Measurements from ENCODE around the gene LDLR. TPM values are rescaled to one million over a fixed set of nuclear protein-coding genes. Genes with fewer than 3 reads are reported as not detected.
"Not testable (repeated sequence)": the region's sequence is repeated elsewhere in the genome, so short reads cannot be mapped to it uniquely, and the experiment has no call there.

The LDLR gene
- total and polyA plus RNA-seq, 11 donors, result 4.3 to 45.9 (median 19.0) TPM

GRCh38 chr19:11175920-11176319, 86.7 kb downstream of the LDLR start:
- no peak for DNase-seq
- TF ChIP-seq POLR2A (IDR thresholded peaks at IDR 0.05), result no peak
- no peak for TF ChIP-seq CTCF (IDR thresholded peaks at IDR 0.05)
- Histone ChIP-seq H3K4me3 (no peak overlapping the region), H3K9me3 (no peaks in the 10 kb centered on the region), H3K27ac (peak overlapping the region in 1 of 12 donors; percentile 31), H3K27me3 (no peaks in the 10 kb centered on the region), H3K36me3 (peaks cover 0 to 93% (median 75%) of the 10 kb centered on the region in 9 donors), H3K4me1 (peaks cover 0 to 27% (median 21%) of the 10 kb centered on the region in 12 donors)
- intact Hi-C loops (cut with DNase I), result no loop called here
- WGBS, 4 donors, result 81 to 93% (median 87%) methylated on average over 6 to 7 of the region's 7 CpGs
- ATAC-seq, result no peak

GRCh38 chr19:11176466-11177193, 87.4 kb downstream of the LDLR start:
- no peak for DNase-seq
- no peak for ATAC-seq

GRCh38 chr19:11177592-11177991, 88.3 kb downstream of the LDLR start:
- Histone ChIP-seq H3K4me1 (peaks cover 0 to 28% (median 21%) of the 10 kb centered on the region in 12 donors), H3K36me3 (peaks cover 0 to 88% (median 67%) of the 10 kb centered on the region in 9 donors)
- ATAC-seq, result no peak

More at GRCh38 chr19:11176466-11177193, 87.4 kb downstream of the LDLR start:
- 93 to 95% (median 94%) methylated on average over 17 to 18 of the region's 18 CpGs for WGBS, 4 donors
- Histone ChIP-seq H3K4me1 (peaks cover 0 to 28% (median 21%) of the 10 kb centered on the region in 12 donors), H3K4me3 (no peak overlapping the region), H3K9me3 (no peaks in the 10 kb centered on the region), H3K27me3 (no peaks in the 10 kb centered on the region), H3K27ac (peak overlapping the region in 1 of 12 donors; percentile 91), H3K36me3 (peaks cover 0 to 92% (median 71%) of the 10 kb centered on the region in 9 donors)
- intact Hi-C loops (cut with DNase I), result no loop called here
- TF ChIP-seq CTCF (IDR thresholded peaks at IDR 0.05) (no peak), POLR2A (IDR thresholded peaks at IDR 0.05) (no peak)

GRCh38 chr19:11179145-11179465, 89.8 kb downstream of the LDLR start:
- Histone ChIP-seq H3K36me3 (peaks cover 0 to 86% (median 61%) of the 10 kb centered on the region in 9 donors), H3K4me1 (peaks cover 0 to 31% (median 21%) of the 10 kb centered on the region in 12 donors), H3K27ac (peak overlapping the region in 9 of 12 donors; percentile 28 to 91 (median 56))
- DNase-seq; H3K4me3 ChIP-seq; H3K9me3 ChIP-seq; H3K27me3 ChIP-seq; intact Hi-C loops (cut with DNase I); ATAC-seq: not testable (repeated sequence)
- 84 to 89% (median 85%) methylated on average over 9 of the region's 9 CpGs for WGBS, 4 donors

More at GRCh38 chr19:11177592-11177991, 88.3 kb downstream of the LDLR start:
- peak overlapping the region in 1 of 12 donors; percentile 91 for H3K27ac ChIP-seq
- no peaks in the 10 kb centered on the region for H3K9me3 ChIP-seq
- intact Hi-C loops (cut with DNase I), result no loop called here
- H3K27me3 ChIP-seq, result no peaks in the 10 kb centered on the region
- no peak overlapping the region for H3K4me3 ChIP-seq
- DNase-seq, result no peak
- WGBS, 4 donors, result 92 to 95% (median 94%) methylated on average over 9 of the region's 9 CpGs
- TF ChIP-seq POLR2A (IDR thresholded peaks at IDR 0.05) (no peak), CTCF (IDR thresholded peaks at IDR 0.05) (no peak)

All from heart left ventricle (tissue), 16 donors.